ENCODE results near the gene TP53I11.

The TP53I11 gene

GRCh38 chr11:44992774-44993173, 42.1 kb upstream of the TP53I11 start:
- no peak overlapping the region for H3K4me3 ChIP-seq (ENCODE audit: low read depth, low read length)
- TF ChIP-seq CTCF (IDR thresholded peaks at IDR 0.05; ENCODE audit: low read depth, low read length, missing control alignments): no peak
- no peak for DNase-seq (ENCODE audit: low read depth)
- in situ Hi-C loops (cut with HindIII; ENCODE audit: low sequenced_read_pairs): no loop called here

- H3K4me3 ChIP-seq (ENCODE audit: low read depth, low read length): no peak overlapping the region
- in situ Hi-C loops (cut with HindIII; ENCODE audit: low sequenced_read_pairs): no loop called here
Measured at GRCh38 chr11:44992181-44992582, 41.5 kb upstream of the TP53I11 start.

GRCh38 chr11:44990665-44991064, 40.0 kb upstream of the TP53I11 start:
- no peak for TF ChIP-seq CTCF (IDR thresholded peaks at IDR 0.05; ENCODE audit: low read depth, low read length, missing control alignments)
- no peak overlapping the region for H3K4me3 ChIP-seq (ENCODE audit: low read depth, low read length)
- in situ Hi-C loops (cut with HindIII; ENCODE audit: low sequenced_read_pairs): no loop called here
- DNase-seq (ENCODE audit: low read depth): no peak

More at GRCh38 chr11:44992181-44992582, 41.5 kb upstream of the TP53I11 start:
- no peak for TF ChIP-seq CTCF (IDR thresholded peaks at IDR 0.05; ENCODE audit: low read depth, low read length, missing control alignments)
- no peak for DNase-seq (ENCODE audit: low read depth)

GRCh38 chr11:44989831-44990566, 39.3 kb upstream of the TP53I11 start:
- in situ Hi-C loops (cut with HindIII; ENCODE audit: low sequenced_read_pairs): no loop called here
- no peak for DNase-seq (ENCODE audit: low read depth)
- H3K4me3 ChIP-seq (ENCODE audit: low read depth, low read length): no peak overlapping the region
- no peak for TF ChIP-seq CTCF (IDR thresholded peaks at IDR 0.05; ENCODE audit: low read depth, low read length, missing control alignments)

- TF ChIP-seq CTCF (IDR thresholded peaks at IDR 0.05; ENCODE audit: low read depth, low read length, missing control alignments): no peak
- no peak for DNase-seq (ENCODE audit: low read depth)
- H3K4me3 ChIP-seq (ENCODE audit: low read depth, low read length): no peak overlapping the region
- in situ Hi-C loops (cut with HindIII; ENCODE audit: low sequenced_read_pairs): no loop called here
Measured at GRCh38 chr11:44988981-44989635, 38.4 kb upstream of the TP53I11 start.

GRCh38 chr11:44988111-44988510, 37.4 kb upstream of the TP53I11 start:
- in situ Hi-C loops (cut with HindIII; ENCODE audit: low sequenced_read_pairs): no loop called here
- DNase-seq (ENCODE audit: low read depth): no peak
- no peak for TF ChIP-seq CTCF (IDR thresholded peaks at IDR 0.05; ENCODE audit: low read depth, low read length, missing control alignments)
- no peak overlapping the region for H3K4me3 ChIP-seq (ENCODE audit: low read depth, low read length)
